ENCODE results near the gene ITGB1BP2.
"Not testable (repeated sequence)": the region's sequence is repeated elsewhere in the genome, so short reads cannot be mapped to it uniquely, and the experiment has no call there.

ITGB1BP2 gene

DNA sequence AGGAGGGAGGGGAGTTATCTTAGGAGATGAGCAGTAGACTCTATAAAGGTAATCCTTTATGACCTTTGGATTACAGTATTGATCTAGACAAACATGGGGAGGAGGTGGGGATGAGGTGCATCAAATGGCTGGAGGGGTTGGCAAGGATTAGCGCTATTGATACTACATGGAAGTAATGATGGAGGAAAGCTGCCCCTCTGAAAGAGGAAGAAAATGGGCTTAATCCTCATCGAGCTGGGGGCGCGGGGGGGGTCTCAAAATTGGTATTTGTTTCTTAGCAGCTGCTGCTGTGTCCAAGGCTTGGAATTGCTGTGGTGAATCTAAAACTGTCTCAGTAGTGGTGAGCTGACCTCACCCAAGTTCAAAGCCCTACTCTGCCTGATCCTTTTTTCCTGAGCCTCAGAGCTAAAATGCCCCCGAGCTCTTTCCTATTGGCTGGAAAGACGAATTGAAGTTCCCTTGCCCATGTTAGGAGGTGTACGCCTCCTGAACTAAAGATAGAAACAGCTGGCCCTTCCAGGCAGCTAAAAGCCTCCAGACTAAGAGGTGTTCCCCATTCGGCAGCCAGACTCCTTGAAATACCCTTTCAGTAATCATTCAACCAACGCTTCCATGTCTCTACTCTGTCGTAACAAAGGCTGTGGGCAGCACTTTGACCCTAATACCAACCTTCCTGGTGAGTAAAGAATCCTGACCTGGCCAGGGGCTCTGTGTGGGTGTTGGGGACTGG, at the start of gene ITGB1BP2:
Gene ITGB1BP2 (plus strand): TSS at position 556 of the 730 bp plus-strand sequence. CDS start 57 bp downstream, at position 613.
- no peak for DNase-seq

DNA sequence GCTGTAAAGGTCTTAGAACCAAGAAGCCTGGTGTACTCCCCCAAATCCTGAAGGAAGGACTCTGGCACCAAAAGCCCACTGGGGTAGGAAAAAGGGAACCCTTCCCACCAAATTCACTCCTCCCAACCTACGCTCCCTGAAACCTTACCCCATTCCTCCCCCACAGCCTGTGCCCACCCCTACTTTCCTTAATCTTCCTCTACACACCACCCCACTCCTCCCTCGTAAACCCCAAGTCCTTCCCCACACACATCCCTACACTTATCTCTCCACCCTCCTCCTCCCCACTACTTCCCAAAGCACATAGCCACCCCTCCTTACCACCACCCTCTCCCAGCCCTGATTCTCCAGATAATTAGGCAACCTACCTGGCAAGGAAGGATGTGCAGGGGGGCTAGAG, 49.3 kb upstream of the ITGB1BP2 start:
- DNase-seq: no peak

DNA sequence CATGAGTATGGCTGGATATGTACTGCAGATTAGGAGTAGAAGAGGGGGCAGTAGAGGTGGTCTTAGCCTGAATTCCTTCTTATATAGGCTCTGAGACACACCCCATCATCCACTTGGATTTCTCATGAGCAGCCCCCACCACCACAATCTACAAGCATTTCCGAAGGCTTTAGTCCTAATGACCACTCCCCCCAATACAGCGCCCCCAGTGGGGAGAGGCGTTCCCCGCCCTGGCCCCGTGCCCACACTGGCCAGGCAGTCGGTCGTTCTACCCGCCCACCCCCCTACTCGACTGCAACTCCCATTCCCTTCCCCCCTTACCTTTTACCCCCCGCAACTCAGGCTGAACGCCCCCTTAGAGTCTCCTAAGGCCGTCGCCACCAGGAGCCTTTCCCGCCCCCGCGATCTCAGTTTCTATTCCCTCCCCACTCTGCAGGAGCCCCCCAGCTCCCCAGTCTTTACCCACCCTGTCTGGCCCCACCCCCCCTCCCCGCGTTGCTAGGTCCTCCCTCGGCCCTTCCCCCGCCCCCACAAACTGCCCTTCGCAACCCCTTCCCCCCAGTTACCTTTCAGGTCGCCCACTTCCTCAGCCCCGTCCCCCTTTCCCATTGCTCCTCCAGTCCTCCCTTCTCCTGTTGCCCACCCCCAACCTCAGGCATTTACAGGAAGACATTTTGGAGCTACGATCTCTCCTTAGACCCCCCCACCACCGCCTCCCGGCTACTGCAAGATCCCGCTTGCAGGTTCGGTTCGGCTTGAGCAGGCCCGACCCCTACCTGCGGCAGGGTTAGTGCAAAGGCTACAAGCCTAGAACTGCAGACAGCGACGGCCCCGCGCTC, 48.1 kb upstream of the ITGB1BP2 start:
- DNase-seq: peak; percentile 7

- DNase-seq: peak; percentile 75
Measured at GRCh38 chrX:71254092-71254963, 47.2 kb upstream of the ITGB1BP2 start, which contains the start of gene ZMYM3. Gene ZMYM3 (minus strand): TSS chrX:71254140. CDS start chrX:71253255, 885 bp downstream.

DNA sequence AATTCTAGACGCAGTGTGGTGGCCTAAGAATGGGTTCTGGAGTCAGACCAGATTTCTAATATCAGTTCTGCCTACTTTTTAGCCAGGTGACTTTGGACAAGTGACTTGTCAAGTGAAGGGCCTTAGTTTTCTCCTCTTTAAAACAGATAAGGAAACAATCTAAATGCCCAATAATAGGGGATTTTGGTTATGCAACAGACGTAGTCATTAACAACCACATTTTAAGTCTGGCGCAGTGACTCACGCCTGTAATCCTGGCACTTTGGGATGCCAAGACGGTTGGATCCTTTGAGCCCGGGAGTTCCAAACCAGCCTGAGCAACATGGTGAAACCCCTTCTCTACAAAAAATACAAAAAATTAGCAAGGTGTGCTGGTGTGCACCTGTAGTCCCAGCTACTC, 45.5 kb upstream of the ITGB1BP2 start:
- no peak for DNase-seq

DNA sequence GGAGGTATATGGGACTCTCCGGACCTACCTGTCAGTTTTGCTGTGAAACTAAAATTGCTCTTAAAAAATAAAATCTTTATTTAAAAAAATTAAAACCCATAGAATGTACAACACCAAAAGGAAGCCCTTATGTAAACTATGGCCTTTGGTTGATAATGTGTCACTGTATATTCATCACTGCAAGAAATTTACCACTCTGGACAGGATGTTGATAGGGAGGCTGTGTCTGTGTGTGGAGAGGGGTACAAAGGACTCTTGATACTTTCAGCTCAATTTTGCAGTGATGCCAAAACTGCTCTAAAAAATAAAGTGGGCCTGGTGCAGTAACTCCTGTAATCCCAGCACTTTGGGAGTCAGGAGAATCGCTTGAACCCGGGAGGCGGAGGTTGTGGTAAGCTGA, 44.7 kb upstream of the ITGB1BP2 start:
- DNase-seq: no peak

DNA sequence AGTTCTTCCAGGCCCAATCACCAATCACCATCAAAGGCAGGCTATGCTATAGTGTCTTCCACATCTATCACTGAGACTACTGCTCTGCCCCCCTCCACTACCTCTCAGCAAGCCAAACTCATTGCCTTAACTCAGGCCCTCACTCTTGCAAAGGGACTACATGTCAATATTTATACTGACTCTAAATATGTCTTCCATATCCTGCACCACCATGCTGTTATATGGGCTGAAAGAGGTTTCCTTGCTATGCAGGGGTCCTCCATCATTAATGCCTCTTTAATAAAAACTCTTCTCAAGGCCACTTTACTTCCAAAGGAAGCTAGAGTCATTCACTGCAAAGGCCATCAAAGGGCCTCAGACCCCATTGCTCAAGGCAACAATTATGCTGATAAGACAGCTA, 32.9 kb upstream of the ITGB1BP2 start:
- DNase-seq: not testable (repeated sequence)

GRCh38 chrX:71269801-71270395, 31.7 kb upstream of the ITGB1BP2 start:
- DNase-seq: no peak

DNA sequence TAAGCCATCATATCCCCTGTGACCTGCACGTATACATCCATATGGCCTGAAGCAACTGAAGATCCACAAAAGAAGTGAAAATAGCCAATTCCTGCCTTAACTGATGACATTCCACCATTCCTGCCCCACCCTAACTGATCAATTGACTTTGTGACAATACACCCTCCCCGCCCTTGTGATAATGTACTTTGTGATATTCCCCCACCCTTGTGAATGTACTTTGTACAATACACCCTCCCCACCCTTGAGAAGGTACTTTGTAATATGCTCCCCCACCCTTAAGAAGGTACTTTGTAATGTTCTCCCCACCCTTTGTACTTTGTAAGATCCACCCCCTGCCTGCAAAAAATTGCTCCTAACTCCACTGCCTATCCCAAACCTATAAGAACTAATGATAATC, 29.2 kb upstream of the ITGB1BP2 start:
- not testable (repeated sequence) for DNase-seq

DNA sequence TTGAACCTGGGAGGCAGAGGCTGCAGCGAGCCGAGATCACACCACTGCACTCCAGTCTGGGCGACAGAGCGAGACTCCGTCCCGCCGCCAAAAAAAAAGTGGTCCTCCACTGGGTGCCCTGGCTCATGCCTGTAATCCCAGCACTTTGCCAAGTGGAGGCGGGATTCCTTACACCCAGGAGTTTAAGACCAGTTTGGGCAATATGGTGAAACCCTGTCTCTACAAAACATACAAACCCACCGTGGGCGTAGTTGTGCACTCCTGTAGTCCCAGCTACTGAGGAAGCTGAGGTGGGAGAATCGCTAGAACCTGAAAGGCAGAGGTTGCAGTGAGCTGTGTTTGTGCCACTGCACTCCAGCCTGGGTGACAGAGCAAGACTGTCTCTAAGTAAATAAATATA, 20.2 kb upstream of the ITGB1BP2 start:
- not testable (repeated sequence) for DNase-seq

DNA sequence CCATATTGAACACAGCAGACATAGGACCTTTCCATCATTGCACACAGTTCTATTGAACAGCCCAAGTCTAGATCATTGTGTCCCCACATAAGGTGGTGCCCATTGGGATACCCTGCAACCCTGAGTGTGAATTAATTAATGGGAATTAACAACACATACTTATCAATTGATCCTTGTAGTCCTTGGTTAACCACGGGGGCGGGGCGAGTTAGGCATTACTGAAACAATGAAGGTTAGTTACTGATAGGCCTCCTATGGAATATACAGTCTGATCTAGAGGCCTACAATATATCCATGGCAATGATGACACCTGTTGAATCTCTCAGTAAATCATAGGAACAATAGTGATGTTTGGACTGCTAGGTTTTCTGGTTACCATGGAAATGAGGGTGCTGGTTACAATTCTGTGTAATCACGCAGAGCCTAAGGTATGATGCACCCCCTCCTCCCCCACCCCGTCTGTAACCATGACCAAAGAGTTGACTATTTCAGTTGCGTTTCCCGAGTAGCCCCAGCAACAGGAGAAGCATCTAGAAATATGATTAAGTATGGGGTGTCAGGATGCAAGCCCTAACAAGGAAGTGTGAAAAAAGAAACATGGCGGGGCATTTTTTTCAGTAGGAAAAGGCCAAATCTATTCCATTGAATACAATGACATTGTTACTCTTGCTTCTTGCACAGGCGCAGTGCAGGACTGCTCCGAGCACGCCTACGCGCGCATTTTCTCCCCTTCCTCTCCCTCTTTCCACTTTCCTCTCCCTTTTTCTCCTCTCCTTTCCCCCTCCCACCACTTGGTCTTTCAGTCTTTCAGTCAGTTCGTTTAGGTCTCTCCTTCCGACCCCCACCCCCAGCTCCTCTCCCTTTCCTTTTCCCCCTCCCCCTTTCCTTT, 18.8 kb upstream of the ITGB1BP2 start:
- DNase-seq: peak; percentile 64

DNA sequence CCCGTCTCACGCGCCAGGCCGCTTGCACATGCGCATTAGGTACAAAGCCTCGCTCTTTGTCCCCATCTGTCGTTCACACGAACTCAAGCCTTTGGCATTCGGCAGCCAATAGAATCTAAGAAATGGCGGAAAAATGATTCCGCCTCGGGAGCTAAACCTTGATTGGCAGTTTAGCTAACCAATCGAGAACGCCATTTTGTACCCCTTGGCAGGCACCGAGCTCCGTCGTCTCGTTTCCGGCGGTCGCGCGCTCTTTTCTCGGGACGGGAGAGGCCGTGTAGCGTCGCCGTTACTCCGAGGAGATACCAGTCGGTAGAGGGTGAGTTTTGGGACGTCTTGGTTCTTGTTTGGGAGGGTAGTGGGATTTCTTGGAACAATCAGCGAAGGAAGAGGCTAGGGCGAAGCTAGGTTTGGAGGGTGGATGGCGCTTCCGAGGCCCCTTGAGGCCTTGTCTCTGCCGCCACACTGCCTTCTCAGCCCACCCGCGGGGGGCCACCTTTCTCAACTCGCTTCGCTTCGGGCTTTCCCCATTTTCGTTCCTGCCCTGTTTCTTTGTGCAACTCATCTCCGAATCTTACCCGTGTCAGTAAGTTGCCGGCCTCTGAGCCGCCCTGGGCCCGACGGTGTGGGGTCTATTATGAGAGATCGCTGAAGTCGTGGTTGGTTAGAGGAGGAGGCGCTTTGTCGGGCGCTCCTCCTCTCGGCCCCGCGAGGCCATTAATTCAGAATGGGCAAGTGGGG, 18.0 kb upstream of the ITGB1BP2 start, which contains the start of gene NONO:
Gene NONO (plus strand): TSS at position 233 of the 741 bp plus-strand sequence. CDS start 7,003 bp downstream, outside the sequence.
- DNase-seq: peak; percentile 78

DNA sequence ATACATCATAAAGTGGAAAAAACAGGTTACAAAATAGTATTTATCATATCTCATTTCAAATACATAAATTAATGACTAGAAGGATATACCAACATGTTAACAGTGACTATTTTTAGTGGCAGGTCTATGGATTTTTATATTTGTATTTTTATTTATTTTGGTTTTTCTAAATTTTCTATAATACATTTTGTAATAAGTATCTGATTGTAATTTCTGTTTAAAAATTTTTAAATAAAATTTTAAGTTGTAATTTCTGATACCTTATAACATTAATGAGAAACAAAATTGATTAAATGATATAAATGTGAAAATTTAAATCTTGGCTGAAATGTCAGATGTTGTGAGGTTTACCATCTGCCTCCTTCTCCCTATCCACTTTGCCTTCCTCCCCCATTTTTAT, 15.6 kb upstream of the ITGB1BP2 start:
- no peak for DNase-seq

DNA sequence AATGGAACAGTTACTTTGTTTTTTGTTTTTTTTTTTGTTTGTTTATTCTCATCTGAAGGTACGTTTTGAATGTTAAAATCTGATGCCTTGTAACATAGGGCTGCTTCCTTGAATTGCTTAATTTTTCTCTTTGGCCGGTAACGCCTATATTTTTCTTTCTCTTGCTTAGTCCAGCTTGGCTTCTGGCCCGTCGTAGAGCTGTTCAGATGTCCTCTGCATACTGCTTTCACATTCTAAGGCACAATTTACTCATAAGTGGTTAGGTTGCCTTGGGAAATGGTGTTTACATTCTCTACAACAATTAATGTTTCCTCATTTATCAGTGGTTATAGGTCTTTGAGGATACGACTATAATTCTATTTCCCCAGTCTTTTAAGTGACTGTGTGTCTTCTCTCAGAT, 10.2 kb upstream of the ITGB1BP2 start:
- DNase-seq: no peak

GRCh38 chrX:71292669-71293365, 8.7 kb upstream of the ITGB1BP2 start:
- no peak for DNase-seq

GRCh38 chrX:71296806-71297205, 4.7 kb upstream of the ITGB1BP2 start:
- DNase-seq: no peak

GRCh38 chrX:71298119-71298518, 3.4 kb upstream of the ITGB1BP2 start:
- DNase-seq: no peak

DNA sequence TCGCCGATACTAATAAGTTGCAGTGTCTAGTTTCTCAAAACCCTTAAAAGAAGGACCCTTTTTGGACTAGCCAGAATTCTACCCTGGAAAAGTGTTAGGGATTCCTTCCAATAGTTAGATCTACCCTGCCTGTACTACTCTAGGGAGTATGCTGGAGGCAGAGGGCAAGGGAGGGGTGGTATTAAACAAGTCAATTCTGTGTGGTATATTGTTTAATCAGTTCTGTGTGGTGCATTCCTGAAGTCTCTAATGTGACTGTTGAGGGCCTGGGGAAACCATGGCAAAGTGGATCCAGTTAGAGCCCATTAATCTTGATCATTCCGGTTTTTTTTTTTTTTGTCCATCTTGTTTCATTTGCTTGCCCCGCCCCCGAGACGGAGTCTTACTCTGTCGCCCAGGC, 1.5 kb upstream of the ITGB1BP2 start:
- DNase-seq: not testable (repeated sequence)

DNA sequence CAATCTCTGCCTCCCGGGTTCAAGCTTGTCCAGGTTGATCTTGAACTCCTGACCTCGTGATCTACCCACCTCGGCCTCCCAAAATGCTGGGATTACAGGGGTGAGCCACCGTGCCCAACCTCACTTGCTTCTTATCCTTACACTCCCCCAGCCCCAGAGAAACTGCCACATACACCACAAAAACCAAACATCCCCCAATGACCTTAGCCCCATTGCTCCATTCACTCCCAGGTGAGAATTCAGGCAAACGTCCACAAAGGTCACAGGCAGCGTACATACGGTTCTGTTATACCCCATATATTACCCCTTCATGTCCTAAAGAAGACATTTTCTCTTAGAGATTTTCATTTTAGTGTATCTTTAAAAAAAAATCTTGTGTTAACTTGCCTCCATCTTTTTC, 1.1 kb upstream of the ITGB1BP2 start:
- not testable (repeated sequence) for DNase-seq

Measured in stimulated activated naive CD4-positive, alpha-beta T cell treated with Interleukin-2 at 50 U/mL for 16 hours (primary cell).